ENCODE measurements around the gene ABI3. TPM values are rescaled to one million over a fixed set of nuclear protein-coding genes. Genes with fewer than 3 reads are reported as not detected.
"Not testable (repeated sequence)": the region's sequence is repeated elsewhere in the genome, so short reads cannot be mapped to it uniquely, and the experiment has no call there.

ABI3 gene
- total and polyA plus RNA-seq, 9 donors, result 3.1 to 5.9 (median 4.7) TPM

DNA sequence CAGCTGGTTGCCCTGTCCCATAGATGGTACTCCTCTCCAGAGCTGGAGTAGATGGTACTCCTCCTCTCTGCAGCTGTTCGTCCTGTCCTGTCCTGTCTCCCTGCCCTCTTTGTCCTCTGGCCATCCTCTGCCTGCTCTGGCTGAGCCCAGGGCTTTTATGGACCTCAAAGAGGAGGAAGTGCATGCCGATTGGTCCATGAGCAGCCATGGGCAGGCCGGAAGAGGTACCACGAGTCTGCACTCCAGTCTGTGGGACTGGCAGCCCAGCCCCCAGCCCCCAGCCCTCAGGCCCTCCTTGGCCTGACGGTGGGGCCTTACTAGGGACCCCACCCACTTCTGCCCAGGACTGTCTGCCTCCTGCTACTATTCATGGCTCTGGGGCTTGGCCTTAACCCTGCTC is 27.2 kb upstream of the ABI3 start:
- no peak for DNase-seq
- 78% methylated on average over 4 of the region's 5 CpGs for WGBS (ENCODE audit: insufficient coverage)
- H3K27ac ChIP-seq (ENCODE audit: low read length), result no peak overlapping the region
- no peaks in the 10 kb centered on the region for H3K36me3 ChIP-seq (ENCODE audit: control insufficient read depth, insufficient read depth, low read length)
- H3K9me3 ChIP-seq (replicated peaks; ENCODE audit: control insufficient read depth, low read depth, low read length), result peaks cover 5% of the 10 kb centered on the region
- H3K4me3 ChIP-seq (ENCODE audit: low read length), result no peak overlapping the region
- H3K4me1 ChIP-seq (ENCODE audit: control insufficient read depth, insufficient read depth, low read length), result no peaks in the 10 kb centered on the region
- H3K27me3 ChIP-seq (ENCODE audit: control insufficient read depth, insufficient read depth, low read length), result no peaks in the 10 kb centered on the region

DNA sequence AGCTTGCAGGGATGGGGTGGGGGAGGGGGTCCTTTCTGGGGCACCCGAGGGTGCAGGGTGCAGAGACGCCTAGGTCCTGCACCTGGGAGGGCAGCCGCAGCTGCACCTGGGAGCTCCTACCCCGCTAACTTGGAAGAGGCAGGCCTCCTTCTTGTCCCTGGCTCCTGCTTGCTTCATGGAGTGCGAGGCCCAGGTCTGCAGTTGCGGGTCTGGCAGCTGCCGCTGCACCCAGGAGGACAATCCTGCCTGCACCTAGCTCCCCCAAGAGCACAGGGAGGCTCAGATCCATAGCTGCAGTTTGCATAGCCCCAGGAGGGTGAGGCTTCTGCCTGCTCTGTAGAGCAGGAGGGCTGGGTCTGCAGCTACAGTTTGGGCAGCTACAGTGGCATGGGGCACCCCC is 26.7 kb upstream of the ABI3 start:
- 92% methylated on average over 6 of the region's 7 CpGs for WGBS (ENCODE audit: insufficient coverage)
- Histone ChIP-seq H3K9me3 (replicated peaks; ENCODE audit: control insufficient read depth, low read depth, low read length) (peaks cover 5% of the 10 kb centered on the region), H3K27ac (ENCODE audit: low read length) (no peak overlapping the region), H3K4me3 (ENCODE audit: low read length) (no peak overlapping the region), H3K27me3 (ENCODE audit: control insufficient read depth, insufficient read depth, low read length) (no peaks in the 10 kb centered on the region), H3K4me1 (ENCODE audit: control insufficient read depth, insufficient read depth, low read length) (no peaks in the 10 kb centered on the region), H3K36me3 (ENCODE audit: control insufficient read depth, insufficient read depth, low read length) (no peaks in the 10 kb centered on the region)
- DNase-seq, result no peak

- H3K9me3 ChIP-seq (replicated peaks; ENCODE audit: control insufficient read depth, low read depth, low read length); H3K27me3 ChIP-seq (ENCODE audit: control insufficient read depth, insufficient read depth, low read length); H3K36me3 ChIP-seq (ENCODE audit: control insufficient read depth, insufficient read depth, low read length); DNase-seq; H3K4me1 ChIP-seq (ENCODE audit: control insufficient read depth, insufficient read depth, low read length); H3K4me3 ChIP-seq (ENCODE audit: low read length); H3K27ac ChIP-seq (ENCODE audit: low read length): not testable (repeated sequence)
Measured at GRCh38 chr17:49184522-49184921, 26.0 kb upstream of the ABI3 start.

- H3K4me3 ChIP-seq (ENCODE audit: low read length); H3K4me1 ChIP-seq (ENCODE audit: control insufficient read depth, insufficient read depth, low read length); DNase-seq; H3K36me3 ChIP-seq (ENCODE audit: control insufficient read depth, insufficient read depth, low read length); H3K27me3 ChIP-seq (ENCODE audit: control insufficient read depth, insufficient read depth, low read length); H3K9me3 ChIP-seq (replicated peaks; ENCODE audit: control insufficient read depth, low read depth, low read length); H3K27ac ChIP-seq (ENCODE audit: low read length): not testable (repeated sequence)
- WGBS (ENCODE audit: insufficient coverage), result no CpG with 5 or more reads among the region's 1 CpG
Measured at GRCh38 chr17:49185381-49185780, 25.1 kb upstream of the ABI3 start.

GRCh38 chr17:49187301-49187700 is 23.2 kb upstream of the ABI3 start:
- Histone ChIP-seq H3K4me1 (ENCODE audit: control insufficient read depth, insufficient read depth, low read length) (peaks cover 2% of the 10 kb centered on the region), H3K36me3 (ENCODE audit: control insufficient read depth, insufficient read depth, low read length) (no peaks in the 10 kb centered on the region), H3K4me3 (ENCODE audit: low read length) (no peak overlapping the region), H3K27ac (ENCODE audit: low read length) (no peak overlapping the region), H3K27me3 (ENCODE audit: control insufficient read depth, insufficient read depth, low read length) (no peaks in the 10 kb centered on the region), H3K9me3 (replicated peaks; ENCODE audit: control insufficient read depth, low read depth, low read length) (peaks cover 5% of the 10 kb centered on the region)
- DNase-seq, result no peak
- WGBS (ENCODE audit: insufficient coverage), result 100% methylated on average over 1 of the region's 3 CpGs

DNA sequence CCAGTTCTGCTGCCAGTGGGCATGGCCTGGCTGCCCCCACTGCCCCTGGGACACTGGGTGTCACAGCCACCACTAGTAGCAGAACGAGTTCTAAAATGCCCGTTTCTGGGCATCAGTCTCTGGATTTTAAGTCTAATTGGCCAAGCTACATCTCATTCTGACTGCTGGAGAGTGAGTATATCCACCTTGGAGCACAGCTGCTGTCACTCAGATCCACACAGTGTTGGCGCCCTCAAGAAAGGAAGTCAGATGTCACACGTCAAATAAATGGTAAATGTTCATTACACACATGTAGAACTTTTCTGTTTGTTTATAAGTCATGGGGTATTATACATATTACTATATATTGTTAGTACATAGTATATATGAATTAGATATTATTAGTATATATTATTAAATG is 19.6 kb upstream of the ABI3 start:
- no peak for DNase-seq
- H3K4me1 ChIP-seq (ENCODE audit: control insufficient read depth, insufficient read depth, low read length), result peaks cover 7% of the 10 kb centered on the region
- no peak overlapping the region for H3K27ac ChIP-seq (ENCODE audit: low read length)
- peaks cover 2% of the 10 kb centered on the region for H3K27me3 ChIP-seq (ENCODE audit: control insufficient read depth, insufficient read depth, low read length)
- 69% methylated on average over 2 of the region's 4 CpGs for WGBS (ENCODE audit: insufficient coverage)
- no peak overlapping the region for H3K4me3 ChIP-seq (ENCODE audit: low read length)
- H3K36me3 ChIP-seq (ENCODE audit: control insufficient read depth, insufficient read depth, low read length), result no peaks in the 10 kb centered on the region
- H3K9me3 ChIP-seq (replicated peaks; ENCODE audit: control insufficient read depth, low read depth, low read length), result no peaks in the 10 kb centered on the region

- Histone ChIP-seq H3K27ac (ENCODE audit: low read length) (peak overlapping the region; percentile 100), H3K4me3 (ENCODE audit: low read length) (peak overlapping the region; percentile 88), H3K9me3 (replicated peaks; ENCODE audit: control insufficient read depth, low read depth, low read length) (no peaks in the 10 kb centered on the region), H3K4me1 (ENCODE audit: control insufficient read depth, insufficient read depth, low read length) (peaks cover 7% of the 10 kb centered on the region), H3K36me3 (ENCODE audit: control insufficient read depth, insufficient read depth, low read length) (no peaks in the 10 kb centered on the region), H3K27me3 (ENCODE audit: control insufficient read depth, insufficient read depth, low read length) (peaks cover 2% of the 10 kb centered on the region)
- WGBS (ENCODE audit: insufficient coverage), result 0% methylated on average over 5 of the region's 8 CpGs
- no peak for DNase-seq
Measured at GRCh38 chr17:49191409-49191916, 19.0 kb upstream of the ABI3 start.

- DNase-seq, result peak; percentile 96
- Histone ChIP-seq H3K4me3 (ENCODE audit: low read length) (peak overlapping the region; percentile 88), H3K27me3 (ENCODE audit: control insufficient read depth, insufficient read depth, low read length) (peaks cover 2% of the 10 kb centered on the region), H3K9me3 (replicated peaks; ENCODE audit: control insufficient read depth, low read depth, low read length) (no peaks in the 10 kb centered on the region), H3K27ac (ENCODE audit: low read length) (peak overlapping the region; percentile 100), H3K4me1 (ENCODE audit: control insufficient read depth, insufficient read depth, low read length) (peaks cover 7% of the 10 kb centered on the region), H3K36me3 (ENCODE audit: control insufficient read depth, insufficient read depth, low read length) (no peaks in the 10 kb centered on the region)
- under 1% methylated on average over 52 of the region's 53 CpGs for WGBS (ENCODE audit: insufficient coverage)
Measured at GRCh38 chr17:49191917-49192741, 18.4 kb upstream of the ABI3 start.

DNA sequence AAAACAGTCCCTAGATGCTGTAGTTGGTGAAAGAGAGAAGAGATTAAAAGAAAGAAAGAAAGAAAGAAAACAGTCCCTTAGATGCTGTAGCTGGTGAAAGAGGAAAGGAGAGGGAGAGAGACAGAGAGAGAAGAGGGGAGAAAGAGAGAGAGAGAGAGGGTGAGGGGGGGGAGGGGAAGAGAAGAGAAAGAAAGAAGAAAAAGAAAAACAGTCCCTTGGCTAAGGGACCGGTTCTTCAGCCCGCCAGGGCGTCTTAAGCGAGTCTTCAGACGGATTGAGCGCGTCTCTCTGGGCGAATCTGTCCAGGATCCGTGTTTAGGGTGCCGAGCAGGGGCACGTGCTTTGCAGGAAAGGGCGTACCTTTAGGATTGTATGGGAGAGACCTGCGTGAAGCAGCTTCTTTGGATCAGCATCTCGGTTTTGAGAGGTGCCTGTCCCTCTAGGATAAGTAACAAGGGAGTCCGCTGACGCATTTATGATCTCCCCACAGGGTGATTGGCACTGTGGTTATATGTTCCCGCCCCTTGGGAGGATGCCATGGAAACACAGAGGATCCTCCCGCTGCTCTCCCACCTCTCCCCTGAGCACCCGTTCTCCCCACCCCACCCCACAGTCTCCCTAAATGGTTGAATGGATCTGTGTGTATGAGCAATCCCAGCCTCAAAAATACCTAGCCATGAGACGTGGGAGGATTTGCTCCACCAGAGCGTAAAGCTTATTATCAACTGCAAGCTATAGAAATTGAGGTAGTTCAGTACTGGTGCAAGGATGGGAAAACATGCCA is 16.8 kb upstream of the ABI3 start:
- Histone ChIP-seq H3K36me3 (ENCODE audit: control insufficient read depth, insufficient read depth, low read length) (no peaks in the 10 kb centered on the region), H3K9me3 (replicated peaks; ENCODE audit: control insufficient read depth, low read depth, low read length) (no peaks in the 10 kb centered on the region), H3K27me3 (ENCODE audit: control insufficient read depth, insufficient read depth, low read length) (peaks cover 2% of the 10 kb centered on the region), H3K4me1 (ENCODE audit: control insufficient read depth, insufficient read depth, low read length) (peaks cover 7% of the 10 kb centered on the region), H3K4me3 (ENCODE audit: low read length) (peak overlapping the region; percentile 88), H3K27ac (ENCODE audit: low read length) (peak overlapping the region; percentile 47)
- WGBS (ENCODE audit: insufficient coverage), result 1% methylated on average over 14 of the region's 21 CpGs
- peak; percentile 57 for DNase-seq

DNA sequence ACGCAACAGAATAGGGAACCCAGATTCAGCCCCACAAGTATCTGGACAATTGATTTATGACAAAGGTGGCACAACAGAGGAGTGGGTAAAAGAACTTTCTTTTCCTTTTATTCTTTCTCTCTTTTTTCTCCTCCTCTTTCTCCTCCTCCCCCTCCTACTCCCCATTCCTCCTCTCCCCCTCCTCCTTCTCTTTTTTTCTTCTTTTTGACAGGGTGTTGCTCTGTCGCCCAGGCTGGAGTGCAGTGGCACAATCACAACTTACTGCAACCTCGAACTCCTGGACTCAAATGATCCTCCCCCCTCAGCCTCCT is 16.3 kb upstream of the ABI3 start:
- Histone ChIP-seq H3K27ac (ENCODE audit: low read length) (no peak overlapping the region), H3K27me3 (ENCODE audit: control insufficient read depth, insufficient read depth, low read length) (peaks cover 2% of the 10 kb centered on the region), H3K36me3 (ENCODE audit: control insufficient read depth, insufficient read depth, low read length) (no peaks in the 10 kb centered on the region), H3K4me3 (ENCODE audit: low read length) (no peak overlapping the region), H3K9me3 (replicated peaks; ENCODE audit: control insufficient read depth, low read depth, low read length) (no peaks in the 10 kb centered on the region), H3K4me1 (ENCODE audit: control insufficient read depth, insufficient read depth, low read length) (peaks cover 7% of the 10 kb centered on the region)
- WGBS (ENCODE audit: insufficient coverage), result 64% methylated on average over 2 of the region's 3 CpGs
- no peak for DNase-seq

Measured in muscle of leg (tissue), 11 donors.